ENCODE data around the gene PLAAT4.

PLAAT4 gene

GRCh38 chr11:63503492-63503891, 33.1 kb upstream of the PLAAT4 start:
- no peaks in the 10 kb centered on the region for H3K36me3 ChIP-seq (ENCODE audit: insufficient read depth, low read length)
- H3K79me2 ChIP-seq (ENCODE audit: insufficient read depth, low read length): peaks cover 17% of the 10 kb centered on the region
- no peaks in the 10 kb centered on the region for H3K27me3 ChIP-seq (ENCODE audit: insufficient read depth, low read length, poor library complexity, severe bottlenecking)
- no peaks in the 10 kb centered on the region for H4K20me1 ChIP-seq (ENCODE audit: insufficient read depth, low read length, poor library complexity, severe bottlenecking)
- peak overlapping the region; percentile 63 for H3K4me2 ChIP-seq (ENCODE audit: low read depth, low read length, poor library complexity, severe bottlenecking)
- TF ChIP-seq CTCF (conservative IDR thresholded peaks at IDR 0.05; ENCODE audit: low read length) (no peak), EZH2phosphoT487 (IDR thresholded peaks at IDR 0.05; ENCODE audit: borderline replicate concordance) (no peak)
- peaks cover 5% of the 10 kb centered on the region; the same call in 1 of the 2 replicates for H3F3A ChIP-seq (ENCODE audit: low read depth)
- no peaks in the 10 kb centered on the region for H3K9me2 ChIP-seq (replicated peaks; ENCODE audit: low read depth, low read length)
- H3K4me3 ChIP-seq (ENCODE audit: low read length, poor library complexity, severe bottlenecking): peak overlapping the region; percentile 24
- H2AFZ ChIP-seq (ENCODE audit: low read length): no peak overlapping the region
- peaks cover 71% of the 10 kb centered on the region for H3K4me1 ChIP-seq (ENCODE audit: insufficient read depth, low read length, poor library complexity, severe bottlenecking)
- H3K9me3 ChIP-seq (ENCODE audit: insufficient read depth, low read depth, low read length): peaks cover 5% of the 10 kb centered on the region; the same call in 1 of the 2 replicates
- peak overlapping the region; percentile 58 for H3K9ac ChIP-seq (ENCODE audit: low read depth, low read length, poor library complexity, severe bottlenecking)

- Histone ChIP-seq H2AFZ (ENCODE audit: low read length) (no peak overlapping the region), H4K20me1 (ENCODE audit: insufficient read depth, low read length, poor library complexity, severe bottlenecking) (no peaks in the 10 kb centered on the region), H3K36me3 (ENCODE audit: insufficient read depth, low read length) (no peaks in the 10 kb centered on the region), H3F3A (ENCODE audit: low read depth) (peaks cover 5% of the 10 kb centered on the region; the same call in 1 of the 2 replicates), H3K9me3 (ENCODE audit: insufficient read depth, low read depth, low read length) (peaks cover 5% of the 10 kb centered on the region; the same call in 1 of the 2 replicates), H3K4me2 (ENCODE audit: low read depth, low read length, poor library complexity, severe bottlenecking) (no peak overlapping the region), H3K4me3 (ENCODE audit: low read length, poor library complexity, severe bottlenecking) (no peak overlapping the region), H3K79me2 (ENCODE audit: insufficient read depth, low read length) (peaks cover 23% of the 10 kb centered on the region), H3K9me2 (replicated peaks; ENCODE audit: low read depth, low read length) (no peaks in the 10 kb centered on the region), H3K4me1 (ENCODE audit: insufficient read depth, low read length, poor library complexity, severe bottlenecking) (peaks cover 74% of the 10 kb centered on the region), H3K9ac (ENCODE audit: low read depth, low read length, poor library complexity, severe bottlenecking) (no peak overlapping the region), H3K27me3 (ENCODE audit: insufficient read depth, low read length, poor library complexity, severe bottlenecking) (no peaks in the 10 kb centered on the region)
- no peak for TF ChIP-seq EZH2phosphoT487 (IDR thresholded peaks at IDR 0.05; ENCODE audit: borderline replicate concordance)
- TF ChIP-seq CTCF (conservative IDR thresholded peaks at IDR 0.05; ENCODE audit: low read length): no peak
These were observed 32.6 kb upstream of the PLAAT4 start for GRCh38 chr11:63504054-63504453.

GRCh38 chr11:63504933-63505586, 31.5 kb upstream of the PLAAT4 start:
- H3F3A ChIP-seq (ENCODE audit: low read depth): peaks cover 5% of the 10 kb centered on the region; the same call in 1 of the 2 replicates
- peaks cover 75% of the 10 kb centered on the region for H3K4me1 ChIP-seq (ENCODE audit: insufficient read depth, low read length, poor library complexity, severe bottlenecking)
- peak overlapping the region; percentile 74 for H3K4me3 ChIP-seq (ENCODE audit: low read length, poor library complexity, severe bottlenecking)
- H3K9me3 ChIP-seq (ENCODE audit: insufficient read depth, low read depth, low read length): peaks cover 5% of the 10 kb centered on the region; the same call in 1 of the 2 replicates
- H3K36me3 ChIP-seq (ENCODE audit: insufficient read depth, low read length): no peaks in the 10 kb centered on the region
- no peaks in the 10 kb centered on the region for H3K27me3 ChIP-seq (ENCODE audit: insufficient read depth, low read length, poor library complexity, severe bottlenecking)
- no peaks in the 10 kb centered on the region for H4K20me1 ChIP-seq (ENCODE audit: insufficient read depth, low read length, poor library complexity, severe bottlenecking)
- H3K4me2 ChIP-seq (ENCODE audit: low read depth, low read length, poor library complexity, severe bottlenecking): peak overlapping the region; percentile 88
- no peak for TF ChIP-seq EZH2phosphoT487 (IDR thresholded peaks at IDR 0.05; ENCODE audit: borderline replicate concordance)
- no peak for TF ChIP-seq CTCF (conservative IDR thresholded peaks at IDR 0.05; ENCODE audit: low read length)
- no peak overlapping the region for H2AFZ ChIP-seq (ENCODE audit: low read length)
- H3K9me2 ChIP-seq (replicated peaks; ENCODE audit: low read depth, low read length): no peaks in the 10 kb centered on the region
- H3K79me2 ChIP-seq (ENCODE audit: insufficient read depth, low read length): peaks cover 29% of the 10 kb centered on the region
- peak overlapping the region; percentile 56 for H3K9ac ChIP-seq (ENCODE audit: low read depth, low read length, poor library complexity, severe bottlenecking)
